K562 (cell line): ENCODE data around the gene PODNL1. TPM values are rescaled to one million over a fixed set of nuclear protein-coding genes. Genes with fewer than 3 reads are reported as not detected.

Source experiments
- ATAC-seq: fragments of 200-7000 bp; cut with Tn5 transposase; 3 replicates; pipeline ENCODE4 v1.9.1; 2020; ENCODE audit warnings: moderate library complexity
- BruUV-seq: library from RNA; stranded (reverse); fragments of 400-500 nt; replicated peaks from 2 replicates; lab custom pipeline; 2021; lab: Mats Ljungman, UMichigan
- CTCF ChIA-PET: fragments of 300-600 bp; formaldehyde crosslinking; extraction: SDS; loops from one replicate; lab custom pipeline; 2021; ENCODE audit warnings: low intra/inter-chr PET ratio; lab: Yijun Ruan, JAX
- POLR2A ChIA-PET: fragments of 300-600, 350-650 bp; sonication (Branson Sonifier 250); formaldehyde crosslinking; extraction: SDS; loops from one replicate; lab custom pipeline; 2021; ENCODE audit warnings: antibody characterized with exemption, inconsistent platforms; lab: Yijun Ruan, JAX
- DNase-seq, 4 experiments: peaks; one replicate each; pipeline versions ENCODE4 v3.0.0 to v3.0.0-alpha.2; 2011 to 2018; ENCODE audit warnings: low spot score in 3 of 4, mixed read lengths in 3 of 4; ENCODE audit errors: extremely low read depth in 1 of 4
- FAIRE-seq: peaks from 2 replicates; lab custom pipeline; 2011; peaks lifted over from hg19 to GRCh38; lab: Jason Lieb, UNC
- H2AFZ ChIP-seq: 2 replicates; pipeline ENCODE4 v1.6.0; 2011; ENCODE audit warnings: low read depth, low read length, control low read depth, inconsistent platforms
- H3K27ac ChIP-seq: fragments of 200-600 bp; 3 replicates; pipeline ENCODE4 v1.8.0; 2011; ENCODE audit warnings: low read depth, mild to moderate bottlenecking, control low read depth, inconsistent platforms, low read length, moderate library complexity, mixed read lengths; ENCODE audit errors: extremely low read depth
- H3K27me3 ChIP-seq, 2 experiments: fragments of 300-600 bp in 1 of 2; 2 replicates in 1 of 2; 3 replicates in 1 of 2; pipeline versions ENCODE4 v1.6.0 to v1.8.0; 2011; ENCODE audit warnings: inconsistent platforms in 2 of 2, low read length in 2 of 2, mild to moderate bottlenecking in 1 of 2, mixed read lengths in 1 of 2, moderate library complexity in 1 of 2; ENCODE audit not compliant: control insufficient read depth in 2 of 2, insufficient read depth in 2 of 2
- H3K36me3 ChIP-seq: fragments of 300-600 bp; 3 replicates; pipeline ENCODE4 v1.8.0; 2011; ENCODE audit warnings: mild to moderate bottlenecking, low read length, inconsistent platforms; ENCODE audit not compliant: control insufficient read depth, insufficient read depth
- H3K4me1 ChIP-seq, 2 experiments: fragments of 200-600 bp in 1 of 2; replicated peaks in 1 of 2; 2 replicates in 1 of 2; 3 replicates in 1 of 2; pipeline versions ENCODE4 v1.5.1 to v1.8.0; 2011; ENCODE audit warnings: inconsistent platforms in 2 of 2, low read length in 2 of 2, mild to moderate bottlenecking in 1 of 2, mixed read lengths in 1 of 2, moderate library complexity in 1 of 2; ENCODE audit not compliant: control insufficient read depth in 2 of 2, insufficient read depth in 2 of 2
- H3K4me2 ChIP-seq: 2 replicates; pipeline ENCODE4 v1.6.1; 2011; ENCODE audit warnings: low read length, control low read depth, inconsistent platforms, mixed read lengths; ENCODE audit not compliant: insufficient read depth
- H3K4me3 ChIP-seq: fragments of 200-600 bp; sonication (generic), shearing (Covaris generic); 2 replicates; pipeline ENCODE4 v1.5.1; 2016; ENCODE audit warnings: control low read depth, inconsistent platforms
- H3K79me2 ChIP-seq: fragments of 200-600 bp; 3 replicates; pipeline ENCODE4 v1.8.0; 2011; ENCODE audit warnings: low read length, inconsistent platforms; ENCODE audit not compliant: control insufficient read depth, insufficient read depth
- H3K9ac ChIP-seq, 2 experiments: 2 replicates each; pipeline versions ENCODE4 v1.6.0 to v1.6.1; 2011; ENCODE audit warnings: low read depth in 2 of 2, low read length in 2 of 2, control low read depth in 1 of 2, inconsistent platforms in 1 of 2, mild to moderate bottlenecking in 1 of 2, mixed read lengths in 1 of 2; ENCODE audit not compliant: insufficient read depth in 1 of 2
- H3K9me1 ChIP-seq: one replicate; pipeline ENCODE4 v1.6.0; 2011; ENCODE audit warnings: inconsistent platforms, mild to moderate bottlenecking, low read length, moderate library complexity; ENCODE audit not compliant: control insufficient read depth, insufficient read depth
- H3K9me3 ChIP-seq: replicated peaks from 2 replicates; pipeline ENCODE4 v1.5.1; 2011; ENCODE audit warnings: low read depth, low read length, inconsistent platforms; ENCODE audit not compliant: control insufficient read depth, insufficient read depth
- H4K20me1 ChIP-seq: replicated peaks from 2 replicates; pipeline ENCODE4 v1.6.1; 2011; ENCODE audit warnings: low read length, inconsistent platforms, mixed read lengths; ENCODE audit not compliant: control insufficient read depth, insufficient read depth
- DPF2 ChIP-seq: fragments of 450-650 bp; IDR thresholded peaks from 2 replicates; pipeline ENCODE4 v1.6.1; 2016
- POLR2G ChIP-seq: fragments of 200-400 bp; formaldehyde crosslinking; IDR thresholded peaks from 2 replicates; pipeline ENCODE4 v1.6.1; 2017; ENCODE audit warnings: low read depth, mild to moderate bottlenecking, antibody characterized with exemption, low read length, moderate library complexity
- ZKSCAN1 ChIP-seq: fragments of 150-350 bp; IDR thresholded peaks from 2 replicates; pipeline ENCODE4 v1.6.1; 2016; ENCODE audit warnings: low read depth, low read length
- ZNF696 ChIP-seq: fragments of 250-450 bp; sonication (Bioruptor Pico); conservative IDR thresholded peaks from 2 replicates; pipeline ENCODE4 v1.4.0; 2020; ENCODE audit warnings: mild to moderate bottlenecking, moderate library complexity
- ZNF75A ChIP-seq: fragments of 450-650 bp; formaldehyde crosslinking; IDR thresholded peaks from 2 replicates; pipeline ENCODE4 v1.4.0; 2020; ENCODE audit warnings: mild to moderate bottlenecking
- WGBS: fragments of 100-300 bp; shearing (Covaris generic); methylation state at CpG from one replicate; pipeline ENCODE4 v1.1.6; 2016; ENCODE audit warnings: low coverage, mixed read lengths; ENCODE audit not compliant: insufficient coverage; ENCODE audit errors: missing lambda C conversion rate; 5-methylcytosine and 5-hydroxymethylcytosine counted together
- in situ Hi-C: fragments of 300-500 bp; cut with MboI; formaldehyde crosslinking; loops from 4 replicates; pipeline ENCODE4 v1.15.0; 2018; ENCODE audit warnings: inconsistent platforms, mixed read lengths
- intact Hi-C: fragments of 100-400 bp; cut with micrococcal nuclease; formaldehyde crosslinking; loops from 2 replicates; pipeline ENCODE4 v1.14.2; 2022
- polyA plus RNA-seq, 8 experiments: library from polyadenylated mRNA; depleted of rRNA in 4 of 8; stranded (reverse) in 5 of 8; unstranded in 3 of 8; fragments of >200 nt; fragmentation: Nextera tagmentation in 2 of 8; fragmentation: Illumina TruSeq in 1 of 8; extraction: Ambion mirVana in 2 of 8; extraction: Trizol in 1 of 8; gene quantifications; 2 replicates each; pipeline versions ENCODE4 v1.2.1 to v1.2.3, GENCODE V29; 2011 to 2014; ENCODE audit warnings: inconsistent platforms in 1 of 8, missing spikeins in 1 of 8
- total RNA-seq, 7 experiments: library from RNA; depleted of rRNA in 6 of 7; stranded (reverse); fragments of >200 nt in 6 of 7; fragmentation: Illumina TruSeq in 2 of 7; extraction: Trizol in 2 of 7; gene quantifications; 2 replicates each; pipeline versions ENCODE4 v1.2.1 to v1.2.3, GENCODE V29; 2011 to 2021; ENCODE audit warnings: low replicate concordance in 1 of 7

The PODNL1 gene
- total and polyA plus RNA-seq, 9 of the 15 experiments (the other 6 are each of a cell fraction or from before 2014, with no cell fraction given) = 0.18 to 0.47 (median 0.23) TPM; not detected in 3

- H3K27me3 ChIP-seq = no peaks in the 10 kb centered on the region
- BruUV-seq = no TSS peak
- FAIRE-seq (peak; percentile 19), ATAC-seq (no peak), DNase-seq (no peak)
- no peak overlapping the region for H3K9ac ChIP-seq
- no peak overlapping the region for H2AFZ ChIP-seq
- H3K4me2 ChIP-seq = no peak overlapping the region
- in situ Hi-C loops (no loop called here), intact Hi-C loops (no loop called here)
- peaks cover 0 to 17% of the 10 kb centered on the region in 2 experiments; a peak in 2 of 5 replicates for H3K4me1 ChIP-seq
- H3K9me3 ChIP-seq = peaks cover 2% of the 10 kb centered on the region
- peak; percentile 91 for TF ChIP-seq ZKSCAN1
- no peak for TF ChIP-seq ZNF75A
- ChIA-PET POLR2A (interaction anchor here (0.5 to 1.1 kb wide), 4 partner anchors 8 to 219 kb away, joined by 3 to 4 read pairs (median 3); no protein-coding TSS in a partner anchor), CTCF (no interaction called here)
- H3K79me2 ChIP-seq = no peaks in the 10 kb centered on the region
- no peaks in the 10 kb centered on the region for H4K20me1 ChIP-seq
- H3K4me3 ChIP-seq = no peak overlapping the region
- H3K9me1 ChIP-seq = peaks cover 4% of the 10 kb centered on the region
- H3K27ac ChIP-seq = no peak overlapping the region
- WGBS = no CpG with 5 or more reads among the region's 4 CpGs
- peaks cover 59% of the 10 kb centered on the region for H3K36me3 ChIP-seq
Measured at GRCh38 chr19:13926010-13926409, 12.2 kb downstream of the PODNL1 start.

GRCh38 chr19:13923194-13923987 is 14.8 kb downstream of the PODNL1 start:
- peaks cover 6% of the 10 kb centered on the region for H3K9me3 ChIP-seq
- FAIRE-seq (no peak), ATAC-seq (no peak), DNase-seq (no peak)
- no peaks in the 10 kb centered on the region for H4K20me1 ChIP-seq
- H3K4me2 ChIP-seq = no peak overlapping the region
- no peak overlapping the region for H3K4me3 ChIP-seq
- peaks cover 71% of the 10 kb centered on the region for H3K36me3 ChIP-seq
- in situ Hi-C loops = no loop called here
- peaks cover 0 to 14% of the 10 kb centered on the region in 2 experiments; a peak in 2 of 5 replicates for H3K4me1 ChIP-seq
- no peak overlapping the region for H2AFZ ChIP-seq
- ChIA-PET CTCF (no interaction called here), POLR2A (interaction anchor here (4.3 kb wide), 1 partner anchor 9 kb away, joined by 21 read pairs; no protein-coding TSS in a partner anchor)
- 93% methylated on average over 24 of the region's 28 CpGs for WGBS
- H3K27me3 ChIP-seq = no peaks in the 10 kb centered on the region; a peak in 1 of 5 replicates
- H3K9ac ChIP-seq = no peak overlapping the region; a peak in 1 of 4 replicates
- TF ChIP-seq POLR2G (peak; percentile 42), ZNF696 (CRISPR knock-in tag) (no peak), DPF2 (no peak)
- peaks cover 4% of the 10 kb centered on the region for H3K9me1 ChIP-seq
- intact Hi-C loops = no loop called here
- no peaks in the 10 kb centered on the region for H3K79me2 ChIP-seq
- H3K27ac ChIP-seq = no peak overlapping the region
- BruUV-seq = no TSS peak
